GM20000 (cell line): ENCODE data around the gene CFAP46.

Source experiments
- DNase-seq: peaks from one replicate; pipeline ENCODE4 v3.0.0; 2012; ENCODE audit warnings: low spot score
- CTCF ChIP-seq: IDR thresholded peaks from 2 replicates; pipeline ENCODE4 v1.5.1; 2012; ENCODE audit warnings: mild to moderate bottlenecking, control low read depth; ENCODE audit errors: extremely low read depth, missing control alignments

CFAP46 gene

GRCh38 chr10:132916956-132917666 is 25.3 kb downstream of the CFAP46 start:
- no peak for TF ChIP-seq CTCF
- no peak for DNase-seq

GRCh38 chr10:132916421-132916841 is 25.9 kb downstream of the CFAP46 start:
- DNase-seq = no peak
- no peak for TF ChIP-seq CTCF

- no peak for DNase-seq
These were observed 27.0 kb downstream of the CFAP46 start for GRCh38 chr10:132915411-132915810.

GRCh38 chr10:132914732-132915131 is 27.6 kb downstream of the CFAP46 start:
- TF ChIP-seq CTCF = no peak
- DNase-seq = no peak

More at GRCh38 chr10:132915411-132915810, 27.0 kb downstream of the CFAP46 start:
- TF ChIP-seq CTCF = no peak

- DNase-seq = no peak
- no peak for TF ChIP-seq CTCF
These were observed 28.7 kb downstream of the CFAP46 start for GRCh38 chr10:132913559-132914115.

GRCh38 chr10:132912713-132913558 is 29.4 kb downstream of the CFAP46 start:
- TF ChIP-seq CTCF = no peak
- DNase-seq = no peak

GRCh38 chr10:132912225-132912712 is 30.1 kb downstream of the CFAP46 start:
- no peak for TF ChIP-seq CTCF
- no peak for DNase-seq
